ENCODE measurements around the gene SSRP1. TPM values are rescaled to one million over a fixed set of nuclear protein-coding genes. Genes with fewer than 3 reads are reported as not detected.

SSRP1 gene, protein sequence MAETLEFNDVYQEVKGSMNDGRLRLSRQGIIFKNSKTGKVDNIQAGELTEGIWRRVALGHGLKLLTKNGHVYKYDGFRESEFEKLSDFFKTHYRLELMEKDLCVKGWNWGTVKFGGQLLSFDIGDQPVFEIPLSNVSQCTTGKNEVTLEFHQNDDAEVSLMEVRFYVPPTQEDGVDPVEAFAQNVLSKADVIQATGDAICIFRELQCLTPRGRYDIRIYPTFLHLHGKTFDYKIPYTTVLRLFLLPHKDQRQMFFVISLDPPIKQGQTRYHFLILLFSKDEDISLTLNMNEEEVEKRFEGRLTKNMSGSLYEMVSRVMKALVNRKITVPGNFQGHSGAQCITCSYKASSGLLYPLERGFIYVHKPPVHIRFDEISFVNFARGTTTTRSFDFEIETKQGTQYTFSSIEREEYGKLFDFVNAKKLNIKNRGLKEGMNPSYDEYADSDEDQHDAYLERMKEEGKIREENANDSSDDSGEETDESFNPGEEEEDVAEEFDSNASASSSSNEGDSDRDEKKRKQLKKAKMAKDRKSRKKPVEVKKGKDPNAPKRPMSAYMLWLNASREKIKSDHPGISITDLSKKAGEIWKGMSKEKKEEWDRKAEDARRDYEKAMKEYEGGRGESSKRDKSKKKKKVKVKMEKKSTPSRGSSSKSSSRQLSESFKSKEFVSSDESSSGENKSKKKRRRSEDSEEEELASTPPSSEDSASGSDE
- polyA plus RNA-seq = 94.7 TPM
- long read RNA-seq, donor 1, partial matches to known transcripts = 41 of 45 reads
- long read RNA-seq, donor 1, other reads (novel, unspliced or antisense) = 0 of 45 reads
- long read RNA-seq, donor 2, transcript SSRP1-201 (17 exons, 2,819 nt) = major isoform, 5 of 115 reads
- long read RNA-seq, donor 2, partial matches to known transcripts = 110 of 115 reads
- long read RNA-seq, donor 2, other reads (novel, unspliced or antisense) = 0 of 115 reads
- long read RNA-seq, donor 3 = 0 reads
- long read RNA-seq, donor 4 = 0 reads
- long read RNA-seq, donor 5, transcript SSRP1-201 (17 exons, 2,819 nt) = major isoform, 11 of 42 reads
- long read RNA-seq, donor 5, partial matches to known transcripts = 31 of 42 reads
- long read RNA-seq, donor 5, other reads (novel, unspliced or antisense) = 0 of 42 reads
- long read RNA-seq, donor 6, transcript SSRP1-201 (17 exons, 2,819 nt) = major isoform, 5 of 42 reads
- long read RNA-seq, donor 6, partial matches to known transcripts = 37 of 42 reads
- long read RNA-seq, donor 6, other reads (novel, unspliced or antisense) = 0 of 42 reads
- long read RNA-seq, donor 7, partial matches to known transcripts = 11 of 14 reads
- long read RNA-seq, donor 7, other reads (novel, unspliced or antisense) = 0 of 14 reads
- long read RNA-seq, donor 8, partial matches to known transcripts = 111 of 115 reads
- long read RNA-seq, donor 8, other reads (novel, unspliced or antisense) = 0 of 115 reads
- long read RNA-seq, donor 9, partial matches to known transcripts = 54 of 57 reads
- long read RNA-seq, donor 9, other reads (novel, unspliced or antisense) = 0 of 57 reads
- long read RNA-seq, donor 10, transcript SSRP1-201 (17 exons, 2,819 nt) = major isoform, 10 of 72 reads
- long read RNA-seq, donor 10, partial matches to known transcripts = 62 of 72 reads
- long read RNA-seq, donor 10, other reads (novel, unspliced or antisense) = 0 of 72 reads
- long read RNA-seq, donor 11, transcript SSRP1-201 (17 exons, 2,819 nt) = major isoform, 6 of 35 reads
- long read RNA-seq, donor 11, partial matches to known transcripts = 29 of 35 reads
- long read RNA-seq, donor 11, other reads (novel, unspliced or antisense) = 0 of 35 reads

DNA sequence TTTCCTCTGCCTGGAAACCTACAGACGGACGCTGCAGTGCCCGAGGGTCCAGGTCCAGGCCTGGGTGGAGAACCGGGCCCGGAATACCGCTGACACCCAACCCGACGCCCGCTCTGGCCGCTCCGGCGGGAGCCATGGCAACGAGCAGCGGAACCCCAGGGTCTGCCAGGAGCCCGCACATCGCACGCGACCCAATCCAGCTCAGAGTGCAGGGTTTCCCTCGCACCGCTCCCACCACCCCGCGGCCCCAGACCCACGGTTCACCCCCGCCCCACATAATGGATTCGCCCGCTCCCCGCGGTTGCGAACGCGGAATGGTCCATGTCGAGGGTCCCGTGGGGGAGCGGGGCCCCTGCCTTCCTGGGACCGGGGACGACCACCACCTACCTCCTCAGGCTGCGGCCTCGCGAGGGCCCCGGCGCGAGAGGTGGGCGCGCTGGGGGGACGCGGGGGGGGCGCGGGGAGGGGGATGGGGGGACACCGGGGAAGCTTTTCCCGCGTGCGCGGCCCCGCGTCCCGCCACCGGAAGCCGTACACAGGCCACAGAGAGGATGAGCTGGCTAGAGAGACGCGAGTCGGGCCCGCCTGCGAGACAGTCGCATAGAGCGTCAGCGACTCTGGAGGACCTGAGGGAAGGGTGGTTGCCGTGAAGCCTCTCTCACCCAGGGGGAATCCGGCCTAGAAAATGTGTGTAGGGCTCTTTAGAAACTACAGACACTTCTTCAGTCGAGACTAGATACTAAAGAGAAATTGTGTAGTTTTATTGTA lies at the start of gene SSRP1:
Gene SSRP1, minus strand, starts transcription at position 550 of the 768 bp plus-strand sequence. CDS start 771 bp downstream, outside the sequence.
- DNase-seq = peak; percentile 82 to 86
- peak within 1 kb of the TSS; percentile 62 for H3K27ac ChIP-seq (ENCODE audit: low read length)
- H3K36me3 ChIP-seq (ENCODE audit: control insufficient read depth, insufficient read depth, low read length) = peaks cover 31% of the 10 kb centered on the region
- H3K27me3 ChIP-seq (ENCODE audit: control insufficient read depth, insufficient read depth, low read length) = no peaks in the 10 kb centered on the region
- H3K4me3 ChIP-seq (ENCODE audit: low read length) = peak within 1 kb of the TSS; percentile 89
- peaks cover 7% of the 10 kb centered on the region for H3K4me1 ChIP-seq (ENCODE audit: control insufficient read depth, insufficient read depth, low read length)
- 0% methylated on average over 1 of the region's 69 CpGs for whole genome bisulfite sequencing (ENCODE audit: insufficient coverage, low lambda C conversion rate)
- no peaks in the 10 kb centered on the region for H3K9me3 ChIP-seq (ENCODE audit: control insufficient read depth, low read depth, low read length)

DNA sequence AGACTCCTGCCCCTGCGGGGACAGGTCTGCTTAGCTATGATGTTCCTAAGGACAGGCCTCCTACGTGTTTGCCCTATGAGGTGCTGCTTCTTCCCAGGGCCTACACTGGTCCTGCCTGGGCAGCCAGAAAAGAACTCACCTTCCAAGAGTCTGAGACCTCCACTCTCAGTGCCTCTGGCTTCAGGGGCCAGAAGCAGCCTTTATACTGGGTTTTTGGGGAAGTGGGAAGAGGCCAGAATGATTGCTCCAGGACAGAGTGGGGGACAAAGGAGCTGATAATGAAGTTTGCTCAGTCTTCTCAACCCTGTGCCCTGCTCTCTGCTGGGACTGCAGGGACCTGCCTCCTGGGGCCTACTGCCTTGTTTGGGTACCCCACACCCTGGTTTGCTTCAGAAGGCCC lies 45.3 kb upstream of the SSRP1 start, which contains the start of gene PRG3:
Gene PRG3, minus strand, starts transcription at position 176 of the 400 bp plus-strand sequence. CDS start 442 bp downstream, outside the sequence.
- no peak within 1 kb of the TSS for H3K4me3 ChIP-seq (ENCODE audit: low read length)
- no peaks in the 10 kb centered on the region for H3K4me1 ChIP-seq (ENCODE audit: control insufficient read depth, insufficient read depth, low read length)
- no peak within 1 kb of the TSS for H3K27ac ChIP-seq (ENCODE audit: low read length)
- no peaks in the 10 kb centered on the region for H3K36me3 ChIP-seq (ENCODE audit: control insufficient read depth, insufficient read depth, low read length)
- WGBS (ENCODE audit: insufficient coverage, low lambda C conversion rate) = no CpG with 5 or more reads among the region's 2 CpGs
- DNase-seq = no peak
- no peaks in the 10 kb centered on the region for H3K9me3 ChIP-seq (ENCODE audit: control insufficient read depth, low read depth, low read length)
- peaks cover 4% of the 10 kb centered on the region for H3K27me3 ChIP-seq (ENCODE audit: control insufficient read depth, insufficient read depth, low read length)

DNA sequence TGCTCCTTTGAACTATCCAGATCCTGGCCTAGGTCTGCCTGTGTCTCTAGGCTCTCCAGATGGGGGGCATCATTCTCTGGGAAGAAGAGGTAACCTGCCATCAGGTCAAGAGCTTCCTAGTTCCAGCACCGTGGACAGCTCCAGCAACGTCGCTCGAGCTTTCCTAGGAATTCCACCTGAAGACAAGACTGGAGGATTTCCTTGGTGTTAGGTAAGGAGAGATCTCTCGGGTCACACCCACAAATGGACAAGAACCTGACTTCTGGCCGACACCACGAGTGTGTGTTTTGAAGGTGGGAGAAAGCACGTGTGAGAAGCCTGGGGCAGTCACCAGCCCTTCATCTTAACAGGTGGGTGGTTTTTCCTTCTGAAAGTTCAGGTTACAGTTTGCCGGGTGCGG lies 44.0 kb upstream of the SSRP1 start:
- Histone ChIP-seq H3K4me3 (ENCODE audit: low read length) (no peak overlapping the region), H3K9me3 (ENCODE audit: control insufficient read depth, low read depth, low read length) (no peaks in the 10 kb centered on the region), H3K4me1 (ENCODE audit: control insufficient read depth, insufficient read depth, low read length) (no peaks in the 10 kb centered on the region), H3K27me3 (ENCODE audit: control insufficient read depth, insufficient read depth, low read length) (peaks cover 3% of the 10 kb centered on the region), H3K27ac (ENCODE audit: low read length) (no peak overlapping the region), H3K36me3 (ENCODE audit: control insufficient read depth, insufficient read depth, low read length) (no peaks in the 10 kb centered on the region)
- WGBS (ENCODE audit: insufficient coverage, low lambda C conversion rate) = no CpG with 5 or more reads among the region's 10 CpGs
- DNase-seq = peak in 1 of 2 donors; percentile 14

DNA sequence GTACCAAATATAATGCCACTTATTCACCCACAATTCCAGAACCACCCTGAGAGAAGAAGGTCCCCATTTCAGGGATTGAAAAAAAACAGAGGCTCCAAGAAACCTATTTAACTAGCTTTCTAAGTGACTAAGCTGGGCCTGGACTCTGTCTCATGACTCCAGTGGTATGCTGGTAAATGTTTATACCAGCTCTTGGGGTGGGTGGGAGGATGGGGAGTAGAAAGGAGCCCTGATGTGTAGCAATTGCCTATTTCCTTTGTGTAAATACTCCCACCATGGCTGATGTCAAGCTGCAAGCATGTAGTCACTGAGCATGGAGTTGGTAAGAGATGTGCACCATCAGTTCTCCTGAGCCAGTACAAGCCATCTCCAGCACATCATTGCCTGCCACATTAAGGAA lies 42.5 kb upstream of the SSRP1 start:
- Histone ChIP-seq H3K4me1 (ENCODE audit: control insufficient read depth, insufficient read depth, low read length) (no peaks in the 10 kb centered on the region), H3K27ac (ENCODE audit: low read length) (no peak overlapping the region), H3K4me3 (ENCODE audit: low read length) (no peak overlapping the region), H3K9me3 (ENCODE audit: control insufficient read depth, low read depth, low read length) (no peaks in the 10 kb centered on the region), H3K27me3 (ENCODE audit: control insufficient read depth, insufficient read depth, low read length) (peaks cover 4% of the 10 kb centered on the region), H3K36me3 (ENCODE audit: control insufficient read depth, insufficient read depth, low read length) (no peaks in the 10 kb centered on the region)
- DNase-seq = no peak

DNA sequence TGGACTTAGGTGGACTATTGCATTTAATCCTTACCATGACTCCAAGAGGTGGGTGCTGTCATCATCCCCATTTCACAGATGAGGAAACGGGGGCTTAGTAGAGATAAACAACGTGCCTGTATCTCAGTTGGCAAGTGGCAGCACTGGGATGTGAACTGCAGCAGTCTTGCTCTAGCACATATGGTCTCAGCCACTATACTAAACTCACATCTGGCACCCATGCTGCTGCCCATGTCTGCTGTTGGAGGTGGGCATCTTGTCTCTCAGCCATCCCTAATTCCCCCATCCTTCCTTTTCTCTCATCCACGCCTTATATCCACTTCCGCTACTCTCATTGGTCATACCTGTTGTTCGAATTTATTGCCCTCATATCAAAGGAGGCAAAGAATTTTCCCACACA lies 41.4 kb upstream of the SSRP1 start:
- WGBS (ENCODE audit: insufficient coverage, low lambda C conversion rate) = no CpG with 5 or more reads among the region's 5 CpGs
- H3K27me3 ChIP-seq (ENCODE audit: control insufficient read depth, insufficient read depth, low read length) = peaks cover 7% of the 10 kb centered on the region
- no peak for DNase-seq
- no peaks in the 10 kb centered on the region for H3K36me3 ChIP-seq (ENCODE audit: control insufficient read depth, insufficient read depth, low read length)
- no peaks in the 10 kb centered on the region for H3K9me3 ChIP-seq (ENCODE audit: control insufficient read depth, low read depth, low read length)
- no peak overlapping the region for H3K4me3 ChIP-seq (ENCODE audit: low read length)
- no peak overlapping the region for H3K27ac ChIP-seq (ENCODE audit: low read length)
- H3K4me1 ChIP-seq (ENCODE audit: control insufficient read depth, insufficient read depth, low read length) = no peaks in the 10 kb centered on the region

DNA sequence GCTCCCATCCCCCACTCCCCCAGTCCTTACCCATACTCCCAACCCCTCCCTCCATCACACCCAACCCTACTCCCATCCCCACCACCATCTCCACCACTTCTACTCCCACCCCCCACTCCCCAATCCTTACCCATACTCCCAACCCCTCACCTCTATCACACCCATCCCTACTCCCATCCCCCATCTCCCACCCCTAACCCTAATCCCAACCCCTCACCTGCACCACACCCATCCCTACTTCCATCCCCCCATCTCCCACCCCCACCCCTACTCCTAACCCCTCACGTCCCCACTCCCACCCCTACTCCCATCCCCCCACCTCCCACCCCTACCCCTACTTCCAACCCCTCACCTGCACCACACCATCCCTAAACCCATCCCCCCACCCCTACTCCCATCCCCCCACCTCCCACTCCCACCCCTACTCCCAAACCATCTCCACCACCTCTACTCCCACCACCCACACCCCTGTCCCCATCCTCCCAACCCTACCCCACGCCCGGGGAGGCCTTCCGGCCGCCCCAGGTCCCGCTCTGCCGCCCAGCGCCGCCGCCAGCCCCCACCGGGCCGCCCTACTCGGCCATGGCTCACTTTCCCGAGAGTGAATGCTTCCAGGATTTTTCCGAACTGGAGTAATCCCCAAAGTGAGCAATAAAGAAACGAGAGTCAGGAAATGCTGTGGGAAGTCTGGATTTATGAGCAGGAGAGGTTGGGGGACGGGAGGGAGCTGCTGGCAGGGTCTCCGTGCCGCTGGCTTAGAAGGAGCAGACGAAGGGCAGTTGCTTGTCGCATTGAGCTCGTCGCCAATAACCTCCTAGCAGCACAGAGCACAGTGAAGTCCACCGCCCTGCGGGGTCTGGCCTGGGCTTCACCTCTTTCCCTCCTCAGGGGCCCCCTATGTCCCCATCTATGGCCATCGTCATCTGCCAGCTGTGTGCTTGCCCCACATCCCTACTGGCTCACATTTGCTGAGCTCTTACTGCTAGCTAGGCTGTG lies 40.7 kb upstream of the SSRP1 start:
- Histone ChIP-seq H3K4me3 (ENCODE audit: low read length) (no peak overlapping the region), H3K36me3 (ENCODE audit: control insufficient read depth, insufficient read depth, low read length) (no peaks in the 10 kb centered on the region), H3K27me3 (ENCODE audit: control insufficient read depth, insufficient read depth, low read length) (peaks cover 7% of the 10 kb centered on the region), H3K9me3 (ENCODE audit: control insufficient read depth, low read depth, low read length) (no peaks in the 10 kb centered on the region), H3K27ac (ENCODE audit: low read length) (no peak overlapping the region), H3K4me1 (ENCODE audit: control insufficient read depth, insufficient read depth, low read length) (no peaks in the 10 kb centered on the region)
- DNase-seq = no peak
- WGBS (ENCODE audit: insufficient coverage, low lambda C conversion rate) = no CpG with 5 or more reads among the region's 26 CpGs

DNA sequence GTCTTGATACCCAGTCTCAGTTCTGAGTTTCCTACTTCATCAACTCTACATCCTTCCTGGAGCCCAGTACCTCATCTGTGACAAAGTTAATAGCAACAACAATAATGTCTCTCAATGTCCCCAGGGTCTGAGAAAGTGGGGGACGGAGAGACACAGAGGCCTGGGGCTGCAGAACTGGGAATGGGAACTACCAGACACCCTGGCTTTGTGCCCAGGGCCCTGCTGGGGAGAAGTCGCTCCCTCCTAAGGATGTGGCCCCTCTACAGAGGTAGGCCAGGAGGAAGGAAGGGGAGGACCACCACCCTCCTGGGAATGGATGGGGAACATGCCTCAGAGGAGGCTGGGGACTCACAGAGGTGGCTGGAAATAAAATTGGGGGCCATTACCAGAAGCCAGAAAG lies 39.8 kb upstream of the SSRP1 start:
- Histone ChIP-seq H3K4me1 (ENCODE audit: control insufficient read depth, insufficient read depth, low read length) (no peaks in the 10 kb centered on the region), H3K27me3 (ENCODE audit: control insufficient read depth, insufficient read depth, low read length) (peaks cover 7% of the 10 kb centered on the region), H3K4me3 (ENCODE audit: low read length) (no peak overlapping the region), H3K9me3 (ENCODE audit: control insufficient read depth, low read depth, low read length) (no peaks in the 10 kb centered on the region), H3K27ac (ENCODE audit: low read length) (no peak overlapping the region), H3K36me3 (ENCODE audit: control insufficient read depth, insufficient read depth, low read length) (no peaks in the 10 kb centered on the region)
- DNase-seq = no peak
- WGBS (ENCODE audit: insufficient coverage, low lambda C conversion rate) = no CpG with 5 or more reads among the region's 2 CpGs

DNA sequence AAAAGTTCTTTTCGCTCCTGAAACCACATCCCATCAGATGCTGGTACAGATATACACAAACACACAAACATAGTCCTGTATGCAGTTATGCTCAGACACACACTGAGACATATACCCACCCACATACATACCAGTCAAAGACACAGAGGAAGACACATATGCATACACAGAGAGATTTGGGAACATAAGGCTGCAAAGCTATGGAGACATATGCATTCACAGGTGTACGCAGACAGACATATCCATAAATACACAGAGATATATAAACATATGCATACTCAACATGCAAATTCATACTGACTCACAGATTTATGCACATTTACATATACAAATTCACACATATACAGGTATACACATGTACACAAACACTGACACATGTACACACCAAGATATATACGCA lies 39.3 kb upstream of the SSRP1 start:
- Histone ChIP-seq H3K27me3 (ENCODE audit: control insufficient read depth, insufficient read depth, low read length) (peaks cover 7% of the 10 kb centered on the region), H3K4me1 (ENCODE audit: control insufficient read depth, insufficient read depth, low read length) (no peaks in the 10 kb centered on the region), H3K9me3 (ENCODE audit: control insufficient read depth, low read depth, low read length) (no peaks in the 10 kb centered on the region), H3K36me3 (ENCODE audit: control insufficient read depth, insufficient read depth, low read length) (no peaks in the 10 kb centered on the region), H3K27ac (ENCODE audit: low read length) (no peak overlapping the region), H3K4me3 (ENCODE audit: low read length) (no peak overlapping the region)
- WGBS (ENCODE audit: insufficient coverage, low lambda C conversion rate) = no CpG with 5 or more reads among the region's 3 CpGs
- no peak for DNase-seq
